K562 (cell line): ENCODE measurements around the gene SOX30. TPM values are rescaled to one million over a fixed set of nuclear protein-coding genes. Genes with fewer than 3 reads are reported as not detected.

Source experiments
- ARNT ChIP-seq, 2 experiments: fragments of 450-650 bp; IDR thresholded peaks; 2 replicates each; pipeline ENCODE4 v1.6.1; 2016; ENCODE audit warnings: mild to moderate bottlenecking in 1 of 2
- ATF1 ChIP-seq, 2 experiments: fragments of 450-650 bp in 1 of 2; IDR thresholded peaks; 2 replicates each; pipeline ENCODE4 v1.6.1; 2016; ENCODE audit warnings: missing compliant biosample characterization in 1 of 2, missing genetic modification characterization in 1 of 2
- CCNT2 ChIP-seq: IDR thresholded peaks from 2 replicates; pipeline ENCODE4 v1.6.1; 2011; ENCODE audit warnings: borderline replicate concordance, low read depth, mild to moderate bottlenecking, moderate library complexity, mixed read lengths, low read length; ENCODE audit not compliant: insufficient read length; ENCODE audit errors: extremely low read depth
- DPF2 ChIP-seq: fragments of 450-650 bp; IDR thresholded peaks from 2 replicates; pipeline ENCODE4 v1.6.1; 2016
- FOXM1 ChIP-seq, 2 experiments: fragments of 450-650 bp in 1 of 2; sonication (generic) in 1 of 2; formaldehyde crosslinking in 1 of 2; IDR thresholded peaks; 2 replicates each; pipeline versions ENCODE4 v1.6.1 to v1.9.0; 2017 to 2022; ENCODE audit warnings: low read depth in 2 of 2, mild to moderate bottlenecking in 2 of 2, missing genetic modification reagents in 1 of 2, moderate library complexity in 1 of 2
- GATAD2B ChIP-seq: fragments of 450-650 bp; IDR thresholded peaks from 2 replicates; pipeline ENCODE4 v1.6.1; 2017; ENCODE audit warnings: mild to moderate bottlenecking, borderline replicate concordance
- HDAC8 ChIP-seq: fragments of 450-650 bp; IDR thresholded peaks from 2 replicates; pipeline ENCODE4 v1.6.1; 2016; ENCODE audit warnings: mild to moderate bottlenecking, missing genetic modification characterization, moderate library complexity, missing compliant biosample characterization
- NR2F6 ChIP-seq: fragments of 450-650 bp; formaldehyde crosslinking; IDR thresholded peaks from 2 replicates; pipeline ENCODE4 v1.4.0; 2020; ENCODE audit warnings: mild to moderate bottlenecking
- PRPF4 ChIP-seq: fragments of 200-400 bp; formaldehyde crosslinking; IDR thresholded peaks from one replicate; pipeline ENCODE4 v1.6.1; 2017; ENCODE audit warnings: low read length, low read depth, mild to moderate bottlenecking; ENCODE audit not compliant: insufficient read depth, poor library complexity, severe bottlenecking
- PTRF ChIP-seq: fragments of 450-650 bp; IDR thresholded peaks from 2 replicates; pipeline ENCODE4 v1.6.1; 2016; ENCODE audit warnings: mild to moderate bottlenecking, missing genetic modification characterization, missing compliant biosample characterization
- RB1 ChIP-seq: fragments of 450-650 bp; IDR thresholded peaks from 2 replicates; pipeline ENCODE4 v1.6.1; 2017; ENCODE audit warnings: low read depth, mild to moderate bottlenecking
- RBM15 ChIP-seq: fragments of 200-400 bp; formaldehyde crosslinking; IDR thresholded peaks from 2 replicates; pipeline ENCODE4 v1.6.1; 2018; ENCODE audit warnings: mild to moderate bottlenecking, low read length, moderate library complexity; ENCODE audit not compliant: insufficient read depth
- RFX1 ChIP-seq: fragments of 450-650 bp; IDR thresholded peaks from 2 replicates; pipeline ENCODE4 v1.6.1; 2016; ENCODE audit warnings: mild to moderate bottlenecking, moderate library complexity
- SIRT6 ChIP-seq: IDR thresholded peaks from one replicate; pipeline ENCODE4 v1.6.1; 2012; ENCODE audit warnings: low read depth, mild to moderate bottlenecking, control low read depth, inconsistent platforms, low read length, moderate library complexity
- SMAD1 ChIP-seq: fragments of 150-350 bp; IDR thresholded peaks from 2 replicates; pipeline ENCODE4 v1.6.1; 2014; ENCODE audit warnings: low read length, low read depth; ENCODE audit not compliant: partially characterized antibody
- SMAD4 ChIP-seq: fragments of 250-450 bp; sonication (Bioruptor Pico); conservative IDR thresholded peaks from 2 replicates; pipeline ENCODE4 v1.8.0; 2021; ENCODE audit warnings: inconsistent platforms, mild to moderate bottlenecking, moderate library complexity
- SMARCA4 ChIP-seq: fragments of 450-650 bp; IDR thresholded peaks from 2 replicates; pipeline ENCODE4 v1.6.1; 2016
- SMARCB1 ChIP-seq: IDR thresholded peaks from 2 replicates; pipeline ENCODE4 v1.6.1; 2011; ENCODE audit warnings: improper control_type of control experiment, low read depth; ENCODE audit not compliant: insufficient read length
- TAL1 ChIP-seq: fragments of 450-650 bp; IDR thresholded peaks from 2 replicates; pipeline ENCODE4 v1.6.1; 2016; ENCODE audit warnings: mild to moderate bottlenecking
- TRIM24 ChIP-seq, 2 experiments: fragments of 450-650 bp; IDR thresholded peaks; 2 replicates each; pipeline ENCODE4 v1.6.1; 2016
- ZC3H8 ChIP-seq: fragments of 450-650 bp; IDR thresholded peaks from 2 replicates; pipeline ENCODE4 v1.6.1; 2017
- ZNF133 ChIP-seq: fragments of 250-450 bp; sonication (Bioruptor Pico); IDR thresholded peaks from 2 replicates; pipeline ENCODE4 v1.4.0; 2020; ENCODE audit warnings: mild to moderate bottlenecking
- ZNF24 ChIP-seq: fragments of 450-650 bp; IDR thresholded peaks from 2 replicates; pipeline ENCODE4 v1.6.1; 2016
- ZNF347 ChIP-seq: fragments of 450-650 bp; formaldehyde crosslinking; IDR thresholded peaks from 2 replicates; pipeline ENCODE4 v1.4.0; 2020; ENCODE audit warnings: low read depth, mild to moderate bottlenecking, moderate library complexity
- ZNF668 ChIP-seq: fragments of 250-450 bp; sonication (Bioruptor Pico); IDR thresholded peaks from 2 replicates; pipeline ENCODE4 v1.8.0; 2022; ENCODE audit warnings: mild to moderate bottlenecking, inconsistent platforms
- polyA plus RNA-seq, 8 experiments: library from polyadenylated mRNA; depleted of rRNA in 4 of 8; stranded (reverse) in 5 of 8; unstranded in 3 of 8; fragments of >200 nt; fragmentation: Nextera tagmentation in 2 of 8; fragmentation: Illumina TruSeq in 1 of 8; extraction: Ambion mirVana in 2 of 8; extraction: Trizol in 1 of 8; gene quantifications; 2 replicates each; pipeline versions ENCODE4 v1.2.1 to v1.2.3, GENCODE V29; 2011 to 2014; ENCODE audit warnings: inconsistent platforms in 1 of 8, missing spikeins in 1 of 8
- total RNA-seq, 7 experiments: library from RNA; depleted of rRNA in 6 of 7; stranded (reverse); fragments of >200 nt in 6 of 7; fragmentation: Illumina TruSeq in 2 of 7; extraction: Trizol in 2 of 7; gene quantifications; 2 replicates each; pipeline versions ENCODE4 v1.2.1 to v1.2.3, GENCODE V29; 2011 to 2021; ENCODE audit warnings: low replicate concordance in 1 of 7
- TF ChIP-seq, protein P1 (sequence below): IDR thresholded peaks from 2 replicates; pipeline ENCODE4 v1.6.1; 2012; ENCODE audit warnings: low read depth, low read length, improper control_type of control experiment, borderline replicate concordance
- TF ChIP-seq, protein P2 (sequence below), 3 experiments: fragments of 200-800 bp in 1 of 3; sonication (Bioruptor generic) in 1 of 3; sonication (generic) in 1 of 3; formaldehyde crosslinking in 1 of 3; IDR thresholded peaks; 2 replicates each; pipeline versions ENCODE4 v1.6.1 to v1.8.0; 2016 to 2022; ENCODE audit warnings: mild to moderate bottlenecking in 2 of 3, missing compliant biosample characterization in 2 of 3, missing genetic modification characterization in 2 of 3, missing genetic modification reagents in 1 of 3
- TF ChIP-seq, protein P3 (sequence below), 2 experiments: fragments of 450-650 bp; IDR thresholded peaks; 2 replicates each; pipeline ENCODE4 v1.6.1; 2016

The SOX30 gene
- total and polyA plus RNA-seq, 9 of the 15 experiments (the other 6 are each of a cell fraction or from before 2014, with no cell fraction given), result not detected

DNA sequence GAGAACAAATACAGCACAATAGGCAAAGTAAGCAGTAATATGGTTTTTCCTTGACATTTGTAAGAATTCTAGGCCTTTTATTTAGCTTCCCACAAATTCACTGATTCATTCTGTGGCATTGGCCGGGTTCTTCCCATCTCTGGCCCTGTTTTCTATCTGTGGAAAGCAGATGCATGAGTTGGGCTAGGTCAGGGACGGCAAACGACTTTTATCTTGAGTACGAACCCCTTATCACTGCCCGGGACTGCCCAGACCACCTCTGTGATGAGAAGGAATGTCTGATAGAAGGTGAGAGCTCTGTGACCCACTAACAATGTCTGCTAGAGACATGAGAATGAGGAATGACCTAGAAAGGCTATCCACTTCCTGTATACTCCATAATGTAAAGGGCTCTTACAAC, 41.2 kb downstream of the SOX30 start (continued):
- TF ChIP-seq, protein P1, sequence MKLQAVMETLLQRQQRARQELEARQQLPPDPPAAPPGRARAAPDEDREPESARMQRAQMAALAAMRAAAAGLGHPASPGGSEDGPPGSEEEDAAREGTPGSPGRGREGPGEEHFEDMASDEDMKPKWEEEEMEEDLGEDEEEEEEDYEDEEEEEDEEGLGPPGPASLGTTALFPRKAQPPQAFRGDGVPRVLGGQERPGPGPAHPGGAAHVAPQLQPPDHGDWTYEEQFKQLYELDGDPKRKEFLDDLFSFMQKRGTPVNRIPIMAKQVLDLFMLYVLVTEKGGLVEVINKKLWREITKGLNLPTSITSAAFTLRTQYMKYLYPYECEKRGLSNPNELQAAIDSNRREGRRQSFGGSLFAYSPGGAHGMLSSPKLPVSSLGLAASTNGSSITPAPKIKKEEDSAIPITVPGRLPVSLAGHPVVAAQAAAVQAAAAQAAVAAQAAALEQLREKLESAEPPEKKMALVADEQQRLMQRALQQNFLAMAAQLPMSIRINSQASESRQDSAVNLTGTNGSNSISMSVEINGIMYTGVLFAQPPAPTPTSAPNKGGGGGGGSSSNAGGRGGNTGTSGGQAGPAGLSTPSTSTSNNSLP, result peak; percentile 59; the same call in 1 of the 2 replicates
- TF ChIP-seq RB1, result 0 out of 2 replicates have a peak, but pooled peaks have one; percentile 19
- peak; percentile 87 to 93 for TF ChIP-seq TRIM24 (IDR thresholded peaks at IDR 0.05)
- TF ChIP-seq SMARCB1, result peak; percentile 53
- peak; percentile 30; the same call in 1 of the 2 replicates for TF ChIP-seq ZNF24
- TF ChIP-seq NR2F6 (CRISPR knock-in tag), result no peak
- peak; percentile 94 for TF ChIP-seq DPF2
- TF ChIP-seq, protein P2, sequence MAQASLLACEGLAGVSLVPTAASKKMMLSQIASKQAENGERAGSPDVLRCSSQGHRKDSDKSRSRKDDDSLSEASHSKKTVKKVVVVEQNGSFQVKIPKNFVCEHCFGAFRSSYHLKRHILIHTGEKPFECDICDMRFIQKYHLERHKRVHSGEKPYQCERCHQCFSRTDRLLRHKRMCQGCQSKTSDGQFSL (CRISPR knock-in tag; IDR thresholded peaks at IDR 0.05), result no peak
- TF ChIP-seq, protein P2 (tag; IDR thresholded peaks at IDR 0.05), result no peak
- TF ChIP-seq FOXM1 (IDR thresholded peaks at IDR 0.05; ENCODE audit: low read depth), result peak; percentile 90
- TF ChIP-seq FOXM1 (CRISPR knock-in tag; IDR thresholded peaks at IDR 0.05; ENCODE audit: low read depth), result no peak
- no peak for TF ChIP-seq HDAC8 (tag)
- no peak for TF ChIP-seq ZNF133
- no peak for TF ChIP-seq ZC3H8
- no peak for TF ChIP-seq PTRF (tag)
- TF ChIP-seq ARNT (IDR thresholded peaks at IDR 0.05), result peak; percentile 75 to 77
- TF ChIP-seq GATAD2B, result peak; percentile 77
- peak; percentile 97 for TF ChIP-seq TAL1
- no peak for TF ChIP-seq ZNF668 (CRISPR knock-in tag)
- no peak for TF ChIP-seq SIRT6
- TF ChIP-seq SMARCA4, result peak; percentile 95
- TF ChIP-seq SMAD4, result peak; percentile 80
- TF ChIP-seq, protein P3, sequence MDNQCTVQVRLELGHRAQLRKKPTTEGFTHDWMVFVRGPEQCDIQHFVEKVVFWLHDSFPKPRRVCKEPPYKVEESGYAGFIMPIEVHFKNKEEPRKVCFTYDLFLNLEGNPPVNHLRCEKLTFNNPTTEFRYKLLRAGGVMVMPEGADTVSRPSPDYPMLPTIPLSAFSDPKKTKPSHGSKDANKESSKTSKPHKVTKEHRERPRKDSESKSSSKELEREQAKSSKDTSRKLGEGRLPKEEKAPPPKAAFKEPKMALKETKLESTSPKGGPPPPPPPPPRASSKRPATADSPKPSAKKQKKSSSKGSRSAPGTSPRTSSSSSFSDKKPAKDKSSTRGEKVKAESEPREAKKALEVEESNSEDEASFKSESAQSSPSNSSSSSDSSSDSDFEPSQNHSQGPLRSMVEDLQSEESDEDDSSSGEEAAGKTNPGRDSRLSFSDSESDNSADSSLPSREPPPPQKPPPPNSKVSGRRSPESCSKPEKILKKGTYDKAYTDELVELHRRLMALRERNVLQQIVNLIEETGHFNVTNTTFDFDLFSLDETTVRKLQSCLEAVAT (IDR thresholded peaks at IDR 0.05), result peak in 1 of 2 experiments; percentile 99; a peak in 2 of 4 replicates
- TF ChIP-seq ZNF347 (CRISPR knock-in tag), result no peak
- no peak for TF ChIP-seq RBM15
- peak; percentile 95 for TF ChIP-seq CCNT2
- TF ChIP-seq RFX1, result no peak
- no peak for TF ChIP-seq ATF1 (CRISPR knock-in tag; IDR thresholded peaks at IDR 0.05)
- 0 out of 2 replicates have a peak, but pooled peaks have one; percentile 22 for TF ChIP-seq ATF1 (tag; IDR thresholded peaks at IDR 0.05)
- TF ChIP-seq SMAD1, result peak; percentile 46
- TF ChIP-seq PRPF4, result no peak
